ENCODE measurements around the gene DLG5.

Gene DLG5

GRCh38 chr10:77756319-77757232, 170.0 kb downstream of the DLG5 start:
- DNase-seq = no peak

- DNase-seq = no peak
Measured at GRCh38 chr10:77746047-77746707, 180.4 kb downstream of the DLG5 start.

- no peak for DNase-seq
Measured at GRCh38 chr10:77744245-77744644, 182.3 kb downstream of the DLG5 start.

- no peak for DNase-seq
Measured at GRCh38 chr10:77742172-77742571, 184.4 kb downstream of the DLG5 start.

GRCh38 chr10:77741746-77742145, 184.8 kb downstream of the DLG5 start:
- no peak for DNase-seq

All from T-helper 1 cell (primary cell).